Measurements from ENCODE around the gene TGM3.

The TGM3 gene

GRCh38 chr20:2311329-2311728, 15.5 kb downstream of the TGM3 start:
- TF ChIP-seq POLR2AphosphoS5 (IDR thresholded peaks at IDR 0.05; ENCODE audit: low read depth, low read length) (no peak), REST (IDR thresholded peaks at IDR 0.05; ENCODE audit: insufficient read depth in 1 of 2, low read depth in 2 of 2, low read length in 2 of 2) (no peak)

- no peak for TF ChIP-seq POLR2AphosphoS5 (IDR thresholded peaks at IDR 0.05; ENCODE audit: low read depth, low read length)
- TF ChIP-seq TAF1 (IDR thresholded peaks at IDR 0.05; ENCODE audit: borderline replicate concordance, insufficient read depth, low read length) = no peak
- no peak for TF ChIP-seq REST (IDR thresholded peaks at IDR 0.05; ENCODE audit: insufficient read depth in 1 of 2, low read depth in 2 of 2, low read length in 2 of 2)
- TF ChIP-seq FOXP2 (optimal IDR thresholded peaks at IDR 0.05; ENCODE audit: borderline replicate concordance, extremely low read depth, extremely low read length, insufficient read depth) = no peak
- no peak for TF ChIP-seq SIN3A (IDR thresholded peaks at IDR 0.05; ENCODE audit: borderline replicate concordance, insufficient read depth, low read length)
These were observed 17.1 kb downstream of the TGM3 start for GRCh38 chr20:2312876-2313275.

GRCh38 chr20:2313316-2313715, 17.5 kb downstream of the TGM3 start:
- TF ChIP-seq POLR2AphosphoS5 (IDR thresholded peaks at IDR 0.05; ENCODE audit: low read depth, low read length) = no peak

GRCh38 chr20:2314759-2315439, 19.1 kb downstream of the TGM3 start:
- no peak for TF ChIP-seq POLR2AphosphoS5 (IDR thresholded peaks at IDR 0.05; ENCODE audit: low read depth, low read length)
- no peak for TF ChIP-seq FOXP2 (optimal IDR thresholded peaks at IDR 0.05; ENCODE audit: borderline replicate concordance, extremely low read depth, extremely low read length, insufficient read depth)
- no peak for TF ChIP-seq TAF1 (IDR thresholded peaks at IDR 0.05; ENCODE audit: borderline replicate concordance, insufficient read depth, low read length)
- TF ChIP-seq REST (IDR thresholded peaks at IDR 0.05; ENCODE audit: insufficient read depth in 1 of 2, low read depth in 2 of 2, low read length in 2 of 2) = no peak
- no peak for TF ChIP-seq SIN3A (IDR thresholded peaks at IDR 0.05; ENCODE audit: borderline replicate concordance, insufficient read depth, low read length)

GRCh38 chr20:2315440-2315778, 19.6 kb downstream of the TGM3 start:
- TF ChIP-seq SIN3A (IDR thresholded peaks at IDR 0.05; ENCODE audit: borderline replicate concordance, insufficient read depth, low read length) (no peak), POLR2AphosphoS5 (IDR thresholded peaks at IDR 0.05; ENCODE audit: low read depth, low read length) (no peak)

GRCh38 chr20:2316847-2317495, 21.2 kb downstream of the TGM3 start:
- TF ChIP-seq TAF1 (IDR thresholded peaks at IDR 0.05; ENCODE audit: borderline replicate concordance, insufficient read depth, low read length) = no peak
- no peak for TF ChIP-seq SIN3A (IDR thresholded peaks at IDR 0.05; ENCODE audit: borderline replicate concordance, insufficient read depth, low read length)
- TF ChIP-seq FOXP2 (optimal IDR thresholded peaks at IDR 0.05; ENCODE audit: borderline replicate concordance, extremely low read depth, extremely low read length, insufficient read depth) = no peak
- no peak for TF ChIP-seq REST (IDR thresholded peaks at IDR 0.05; ENCODE audit: insufficient read depth in 1 of 2, low read depth in 2 of 2, low read length in 2 of 2)
- no peak for TF ChIP-seq POLR2AphosphoS5 (IDR thresholded peaks at IDR 0.05; ENCODE audit: low read depth, low read length)
